GM12878 (cell line): ENCODE results near the gene ANKRD37. TPM values are rescaled to one million over a fixed set of nuclear protein-coding genes. Genes with fewer than 3 reads are reported as not detected.
A peak's percentile ranks its signal among the peaks of the same experiment; 100 is the strongest.

Experiments used
- ATAC-seq: fragments of 200-7000 bp; cut with Tn5 transposase; 3 replicates; pipeline ENCODE4 v1.9.1; 2020; ENCODE audit warnings: mild to moderate bottlenecking, moderate library complexity
- BruUV-seq: library from RNA; stranded (reverse); fragments of 400-500 nt; replicated peaks from 2 replicates; lab custom pipeline; 2021; lab: Mats Ljungman, UMichigan
- CTCF ChIA-PET: fragments of 300-600 bp; sonication (Branson Sonifier 250); formaldehyde crosslinking; extraction: SDS; loops from one replicate; lab custom pipeline; 2021; ENCODE audit warnings: inconsistent platforms; lab: Yijun Ruan, JAX
- POLR2A ChIA-PET: fragments of 350-600 bp; formaldehyde crosslinking; extraction: SDS; loops from one replicate; lab custom pipeline; 2021; ENCODE audit warnings: inconsistent platforms; lab: Charles Lee
- RAD21 ChIA-PET: fragments of 300-600 bp; sonication (Branson Sonifier 250); formaldehyde crosslinking; loops from one replicate; lab custom pipeline; 2023; ENCODE audit warnings: antibody characterized with exemption; ENCODE audit not compliant: unreplicated experiment; lab: Charles Lee
- SMC1A ChIA-PET: fragments of 300-600 bp; sonication (Branson Sonifier 250); formaldehyde crosslinking; loops from one replicate; lab custom pipeline; 2023; ENCODE audit not compliant: unreplicated experiment, uncharacterized antibody; lab: Charles Lee
- DNase-seq: peaks from one replicate; pipeline ENCODE4 v3.0.0-alpha.2; 2011; ENCODE audit warnings: low read depth, low spot score
- FAIRE-seq: peaks from 3 replicates; lab custom pipeline; 2011; peaks lifted over from hg19 to GRCh38; lab: Jason Lieb, UNC
- H2AFZ ChIP-seq: 2 replicates; pipeline ENCODE4 v1.6.0; 2011; ENCODE audit warnings: low read depth, low read length, control low read depth; ENCODE audit not compliant: control insufficient read depth
- H3K27ac ChIP-seq: 2 replicates; pipeline ENCODE4 v1.5.1; 2011; ENCODE audit warnings: control low read depth; ENCODE audit not compliant: control insufficient read depth, insufficient read depth
- H3K27me3 ChIP-seq, 2 experiments: replicated peaks in 1 of 2; 2 replicates each; pipeline versions ENCODE4 v1.6.0 to v1.6.1; 2011; ENCODE audit warnings: low read length in 1 of 2; ENCODE audit not compliant: control insufficient read depth in 2 of 2, insufficient read depth in 2 of 2
- H3K36me3 ChIP-seq, 2 experiments: 2 replicates each; pipeline ENCODE4 v1.5.1; 2011; ENCODE audit warnings: low read length in 1 of 2; ENCODE audit not compliant: control insufficient read depth in 2 of 2, insufficient read depth in 2 of 2
- H3K4me1 ChIP-seq: 2 replicates; pipeline ENCODE4 v1.6.1; 2011; ENCODE audit warnings: mild to moderate bottlenecking, low read length, moderate library complexity, mixed read lengths; ENCODE audit not compliant: control insufficient read depth, insufficient read depth
- H3K4me2 ChIP-seq: 2 replicates; pipeline ENCODE4 v1.6.0; 2011; ENCODE audit warnings: control low read depth; ENCODE audit not compliant: control insufficient read depth, insufficient read depth
- H3K4me3 ChIP-seq: fragments of 200-600 bp; sonication (generic); 2 replicates; pipeline ENCODE4 v1.5.1; 2016
- H3K79me2 ChIP-seq: 2 replicates; pipeline ENCODE4 v1.6.0; 2011; ENCODE audit warnings: low read length; ENCODE audit not compliant: control insufficient read depth, insufficient read depth
- H3K9ac ChIP-seq: 2 replicates; pipeline ENCODE4 v1.8.0; 2011; ENCODE audit warnings: low read length, control low read depth, mixed read lengths; ENCODE audit not compliant: control insufficient read depth, insufficient read depth
- H3K9me3 ChIP-seq: replicated peaks from 3 replicates; pipeline ENCODE4 v1.5.1; 2011; ENCODE audit warnings: mild to moderate bottlenecking, low read length; ENCODE audit not compliant: control insufficient read depth, insufficient read depth
- H4K20me1 ChIP-seq: 2 replicates; pipeline ENCODE4 v1.6.0; 2011; ENCODE audit not compliant: control insufficient read depth, insufficient read depth
- CUX1 ChIP-seq: IDR thresholded peaks from 2 replicates; pipeline ENCODE4 v1.6.1; 2012; ENCODE audit warnings: improper control_type of control experiment, low read depth, low read length; ENCODE audit not compliant: insufficient replicate concordance
- E4F1 ChIP-seq: fragments of 450-650 bp; IDR thresholded peaks from 2 replicates; pipeline ENCODE4 v1.6.1; 2018; ENCODE audit warnings: borderline replicate concordance, mild to moderate bottlenecking; ENCODE audit not compliant: partially characterized antibody
- MYC ChIP-seq: IDR thresholded peaks from 2 replicates; pipeline ENCODE4 v1.6.1; 2011; ENCODE audit warnings: mild to moderate bottlenecking, low read length, moderate library complexity, inconsistent platforms; ENCODE audit not compliant: insufficient read depth, insufficient replicate concordance, insufficient read length, severe bottlenecking
- POLR2A ChIP-seq: IDR thresholded peaks from 2 replicates; pipeline ENCODE4 v1.6.1; 2011; ENCODE audit warnings: low read depth, mild to moderate bottlenecking, low read length
- POLR2AphosphoS2 ChIP-seq: IDR thresholded peaks from 2 replicates; pipeline ENCODE4 v1.6.1; 2011; ENCODE audit warnings: low read depth, mild to moderate bottlenecking, low read length, improper control_type of control experiment, moderate library complexity
- POLR2AphosphoS5 ChIP-seq: IDR thresholded peaks from 2 replicates; pipeline ENCODE4 v1.6.1; 2011; ENCODE audit warnings: mild to moderate bottlenecking, low read length, inconsistent platforms
- WGBS: methylation state at CpG from one replicate; pipeline ENCODE4 v1.1.6; 2016; ENCODE audit warnings: low lambda C conversion rate; ENCODE audit not compliant: insufficient replicate concordance, insufficient coverage; ENCODE audit errors: missing lambda C conversion rate; 5-methylcytosine and 5-hydroxymethylcytosine counted together
- in situ Hi-C: fragments of 300-500 bp; cut with MboI; formaldehyde crosslinking; loops from 9 replicates; pipeline ENCODE4 v1.14.3; 2018; ENCODE audit warnings: mixed read lengths
- intact Hi-C: fragments of 100-400 bp; cut with micrococcal nuclease; formaldehyde crosslinking; loops from one replicate; pipeline ENCODE4 v1.14.2; 2022; ENCODE audit not compliant: unreplicated experiment
- polyA plus RNA-seq, 11 experiments: library from polyadenylated mRNA; depleted of rRNA in 4 of 11; unstranded in 6 of 11; stranded (reverse) in 5 of 11; fragments of >200 nt; fragmentation: Nextera tagmentation in 4 of 11; fragmentation: Illumina TruSeq in 1 of 11; extraction: Ambion mirVana in 4 of 11; extraction: Trizol in 1 of 11; gene quantifications; 1 replicate in 1 of 11; 2 replicates in 10 of 11; pipeline versions ENCODE4 v1.2.1 to v1.2.3, GENCODE V29; 2011 to 2016; ENCODE audit warnings: inconsistent platforms in 2 of 11, missing spikeins in 2 of 11, low read depth in 1 of 11
- total RNA-seq, 4 experiments: library from RNA; depleted of rRNA in 3 of 4; stranded (reverse); fragments of >200 nt in 3 of 4; fragmentation: Illumina TruSeq in 1 of 4; extraction: Trizol in 1 of 4; gene quantifications; 2 replicates each; pipeline versions ENCODE4 v1.2.1 to v1.2.3, GENCODE V29; 2013 to 2021

Gene ANKRD37
- total and polyA plus RNA-seq, 10 of the 15 experiments (the other 5 are each of a cell fraction or from before 2014, with no cell fraction given) = 10.6 to 67.9 (median 24.2) TPM

- TF ChIP-seq E4F1 (no peak), CUX1 (no peak)
Measured at GRCh38 chr4:185374573-185374972, 22.1 kb upstream of the ANKRD37 start (continued).

DNA sequence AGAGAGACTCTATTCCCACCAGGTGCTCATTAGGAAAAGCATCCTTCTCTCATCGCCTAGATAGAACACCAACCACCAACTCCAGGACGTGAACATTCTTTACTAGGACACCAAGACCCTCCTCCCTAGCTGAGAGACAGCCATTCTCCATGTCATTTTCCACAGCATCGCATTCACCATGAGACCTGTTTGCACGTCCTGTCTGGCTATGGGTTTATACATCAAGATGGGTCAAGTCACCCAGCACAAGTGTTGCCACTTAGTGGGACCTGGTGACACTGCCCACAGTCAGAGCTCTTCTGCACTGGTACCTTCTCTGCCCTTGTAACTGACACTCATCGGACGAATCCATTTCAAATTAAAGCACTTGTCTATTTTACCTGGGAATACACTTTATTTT lies 18.4 kb upstream of the ANKRD37 start:
- H4K20me1 ChIP-seq = no peaks in the 10 kb centered on the region
- TF ChIP-seq POLR2A (0 out of 2 replicates have a peak, but pooled peaks have one; percentile 31), POLR2AphosphoS5 (peak; percentile 42; the same call in 1 of the 2 replicates), MYC (no peak), POLR2AphosphoS2 (0 out of 2 replicates have a peak, but pooled peaks have one; percentile 23)
- TF ChIP-seq, all 136 proteins: peak for 3
- DNase-seq (no peak), ATAC-seq (no peak), FAIRE-seq (no peak)
- Histone ChIP-seq H3K27ac (no peak overlapping the region), H2AFZ (no peak overlapping the region), H3K4me1 (no peaks in the 10 kb centered on the region), H3K4me3 (no peak overlapping the region), H3K4me2 (no peak overlapping the region), H3K9me3 (no peaks in the 10 kb centered on the region; the same call in 1 of the 3 replicates), H3K79me2 (no peaks in the 10 kb centered on the region), H3K27me3 (no peaks in the 10 kb centered on the region), H3K36me3 (peaks cover 0 to 15% of the 10 kb centered on the region in 2 experiments; a peak in 2 of 4 replicates), H3K9ac (no peak overlapping the region)
- no TSS peak for BruUV-seq
- 91% methylated on average over 6 of the region's 6 CpGs for WGBS
- ChIA-PET CTCF (interaction anchor here (1.2 kb wide), 1 partner anchor 15 kb away, joined by 3 read pairs; no protein-coding TSS in a partner anchor), RAD21 (no interaction called here), POLR2A (interaction anchor here (1.5 kb wide), 1 partner anchor 16 kb away, joined by 4 read pairs; no protein-coding TSS in a partner anchor), SMC1A (interaction anchor here (0.6 kb wide), 1 partner anchor 1688 kb away, joined by 4 read pairs; no protein-coding TSS in a partner anchor)
- in situ Hi-C loops (no loop called here), intact Hi-C loops (no loop called here)
